ENCODE measurements around the gene MYCL.

GRCh38 chr1:39890273-39890672 lies 11.4 kb downstream of the MYCL start:
- TF ChIP-seq ZNF280D (CRISPR knock-in tag; IDR thresholded peaks at IDR 0.05) (no peak), KDM1A (CRISPR knock-in tag; IDR thresholded peaks at IDR 0.05) (no peak), ZFP36 (IDR thresholded peaks at IDR 0.05; ENCODE audit: borderline replicate concordance, low read depth, low read length, partially characterized antibody) (no peak), NRL (CRISPR knock-in tag; IDR thresholded peaks at IDR 0.05; ENCODE audit: borderline replicate concordance) (no peak), ZNF574 (CRISPR knock-in tag; IDR thresholded peaks at IDR 0.05) (no peak), RAD21 (CRISPR knock-in tag; IDR thresholded peaks at IDR 0.05) (no peak), EED (CRISPR knock-in tag; IDR thresholded peaks at IDR 0.05) (no peak), ZNF773 (CRISPR knock-in tag; IDR thresholded peaks at IDR 0.05; ENCODE audit: borderline replicate concordance) (no peak), RCOR2 (CRISPR knock-in tag; IDR thresholded peaks at IDR 0.05) (no peak), CTCF (CRISPR knock-in tag; IDR thresholded peaks at IDR 0.05) (no peak), JUN (CRISPR knock-in tag; IDR thresholded peaks at IDR 0.05) (no peak)
